ENCODE results near the gene NPAS3. TPM values are rescaled to one million over a fixed set of nuclear protein-coding genes. Genes with fewer than 3 reads are reported as not detected.

NPAS3 gene
- total RNA-seq, 1 donor from 2014 or later = 2.4 TPM

DNA sequence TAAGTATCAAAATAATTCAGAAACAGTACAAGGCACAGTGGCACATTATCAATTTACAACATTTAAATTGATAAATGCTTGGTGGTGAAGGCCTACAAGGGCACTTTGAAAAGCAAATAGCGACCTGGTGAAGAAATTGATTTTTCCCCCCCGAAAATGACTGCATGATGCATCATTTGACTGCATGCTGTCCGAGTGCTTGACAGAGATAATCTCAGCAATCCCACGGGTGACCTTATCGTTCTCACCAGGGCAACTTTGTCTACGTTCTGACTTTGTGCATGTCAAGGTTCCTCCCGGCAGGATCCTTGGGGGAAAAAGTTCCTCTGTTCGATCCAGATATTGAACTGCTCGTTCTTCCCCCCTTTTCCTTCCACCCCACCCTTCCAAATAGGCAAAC lies 627.4 kb downstream of the NPAS3 start:
- peaks cover 5% of the 10 kb centered on the region for H3K4me1 Mint-ChIP-seq (ENCODE audit: low read depth, unreplicated experiment)
- no peak for TF ChIP-seq CTCF (IDR thresholded peaks at IDR 0.05; ENCODE audit: partially characterized antibody, unreplicated experiment)

GRCh38 chr14:33567023-33567728 lies 628.5 kb downstream of the NPAS3 start:
- TF ChIP-seq CTCF (IDR thresholded peaks at IDR 0.05; ENCODE audit: partially characterized antibody, unreplicated experiment) = no peak
- DNase-seq = no peak
- no peaks in the 10 kb centered on the region for H3K27me3 Mint-ChIP-seq (ENCODE audit: unreplicated experiment)
- H3K4me3 Mint-ChIP-seq (ENCODE audit: unreplicated experiment) = no peak overlapping the region
- no peaks in the 10 kb centered on the region for H3K36me3 Mint-ChIP-seq (ENCODE audit: unreplicated experiment)
- H3K4me1 Mint-ChIP-seq (ENCODE audit: low read depth, unreplicated experiment) = peaks cover 5% of the 10 kb centered on the region
- H3K9me3 Mint-ChIP-seq (ENCODE audit: unreplicated experiment) = no peaks in the 10 kb centered on the region
- H3K27ac Mint-ChIP-seq (ENCODE audit: unreplicated experiment) = no peak overlapping the region

More for the DNA sequence above, 627.4 kb downstream of the NPAS3 start:
- Mint-ChIP-seq H3K27me3 (ENCODE audit: unreplicated experiment) (no peaks in the 10 kb centered on the region), H3K27ac (ENCODE audit: unreplicated experiment) (no peak overlapping the region), H3K36me3 (ENCODE audit: unreplicated experiment) (no peaks in the 10 kb centered on the region), H3K4me3 (ENCODE audit: unreplicated experiment) (no peak overlapping the region), H3K9me3 (ENCODE audit: unreplicated experiment) (no peaks in the 10 kb centered on the region)
- no peak for DNase-seq

- Mint-ChIP-seq H3K9me3 (ENCODE audit: unreplicated experiment) (no peaks in the 10 kb centered on the region), H3K27ac (ENCODE audit: unreplicated experiment) (no peak overlapping the region), H3K4me1 (ENCODE audit: low read depth, unreplicated experiment) (peaks cover 5% of the 10 kb centered on the region)
Observed at GRCh38 chr14:33567731-33568130, 629.1 kb downstream of the NPAS3 start.

GRCh38 chr14:33568935-33569579 lies 630.4 kb downstream of the NPAS3 start:
- no peaks in the 10 kb centered on the region for H3K36me3 Mint-ChIP-seq (ENCODE audit: unreplicated experiment)
- H3K9me3 Mint-ChIP-seq (ENCODE audit: unreplicated experiment) = no peaks in the 10 kb centered on the region
- no peak for TF ChIP-seq CTCF (IDR thresholded peaks at IDR 0.05; ENCODE audit: partially characterized antibody, unreplicated experiment)
- no peak for DNase-seq
- H3K4me3 Mint-ChIP-seq (ENCODE audit: unreplicated experiment) = no peak overlapping the region
- H3K27me3 Mint-ChIP-seq (ENCODE audit: unreplicated experiment) = no peaks in the 10 kb centered on the region
- peaks cover 5% of the 10 kb centered on the region for H3K4me1 Mint-ChIP-seq (ENCODE audit: low read depth, unreplicated experiment)
- no peak overlapping the region for H3K27ac Mint-ChIP-seq (ENCODE audit: unreplicated experiment)

More at GRCh38 chr14:33567731-33568130, 629.1 kb downstream of the NPAS3 start:
- Mint-ChIP-seq H3K27me3 (ENCODE audit: unreplicated experiment) (no peaks in the 10 kb centered on the region), H3K4me3 (ENCODE audit: unreplicated experiment) (no peak overlapping the region), H3K36me3 (ENCODE audit: unreplicated experiment) (no peaks in the 10 kb centered on the region)
- DNase-seq = no peak
- no peak for TF ChIP-seq CTCF (IDR thresholded peaks at IDR 0.05; ENCODE audit: partially characterized antibody, unreplicated experiment)

Data from glutamatergic neuron (in vitro differentiated cells).